LHCN-M2 (cell line): Measurements from ENCODE around the gene UGT1A10. TPM values are rescaled to one million over a fixed set of nuclear protein-coding genes. Genes with fewer than 3 reads are reported as not detected.

Experiments
- DNase-seq: peaks from one replicate; pipeline ENCODE4 v3.0.0-alpha.2; 2012; ENCODE audit warnings: low read depth
- total RNA-seq: library from RNA; depleted of rRNA; stranded (reverse); fragments of >200 nt; gene quantifications from 2 replicates; pipeline ENCODE4 v1.2.3, GENCODE V29; 2014; rRNA removed

UGT1A10 gene
- total RNA-seq, 1 experiment from 2014 or later, result not detected

GRCh38 chr2:233820774-233821105 is 184.5 kb downstream of the UGT1A10 start:
- DNase-seq, result no peak

GRCh38 chr2:233821196-233821595 is 184.9 kb downstream of the UGT1A10 start:
- DNase-seq, result no peak

GRCh38 chr2:233821709-233822100 is 185.5 kb downstream of the UGT1A10 start:
- no peak for DNase-seq

GRCh38 chr2:233822101-233822771 is 186.0 kb downstream of the UGT1A10 start:
- DNase-seq, result no peak

Other genes with a start within 250 kb of the UGT1A10 start
- gene USP40, start 69.7 kb upstream of the UGT1A10 start, total RNA-seq, result 28.5 and 30.0 TPM in 2 replicates
- gene UGT1A8, start 18.8 kb upstream of the UGT1A10 start, total RNA-seq, result not detected in 2 replicates
- gene UGT1A9, start 35.5 kb downstream of the UGT1A10 start, total RNA-seq, result not detected in 2 replicates
- not detected in 2 replicates for gene UGT1A7, start 45.5 kb downstream of the UGT1A10 start, total RNA-seq
- not detected in 2 replicates for gene UGT1A6, start 56.4 kb downstream of the UGT1A10 start, total RNA-seq
- not detected in 2 replicates for gene UGT1A5, start 76.5 kb downstream of the UGT1A10 start, total RNA-seq
- not detected in 2 replicates for gene UGT1A4, start 82.3 kb downstream of the UGT1A10 start, total RNA-seq
- gene UGT1A3, start 92.6 kb downstream of the UGT1A10 start, total RNA-seq, result not detected in 2 replicates
- not detected in 2 replicates for gene UGT1A1, start 123.8 kb downstream of the UGT1A10 start, total RNA-seq
- not detected in 2 replicates for gene MROH2A, start 141.9 kb downstream of the UGT1A10 start, total RNA-seq
- gene HJURP, start 218.1 kb downstream of the UGT1A10 start, total RNA-seq, result 123 and 124 TPM in 2 replicates